ENCODE results near the gene RPLP2.

The RPLP2 gene

DNA sequence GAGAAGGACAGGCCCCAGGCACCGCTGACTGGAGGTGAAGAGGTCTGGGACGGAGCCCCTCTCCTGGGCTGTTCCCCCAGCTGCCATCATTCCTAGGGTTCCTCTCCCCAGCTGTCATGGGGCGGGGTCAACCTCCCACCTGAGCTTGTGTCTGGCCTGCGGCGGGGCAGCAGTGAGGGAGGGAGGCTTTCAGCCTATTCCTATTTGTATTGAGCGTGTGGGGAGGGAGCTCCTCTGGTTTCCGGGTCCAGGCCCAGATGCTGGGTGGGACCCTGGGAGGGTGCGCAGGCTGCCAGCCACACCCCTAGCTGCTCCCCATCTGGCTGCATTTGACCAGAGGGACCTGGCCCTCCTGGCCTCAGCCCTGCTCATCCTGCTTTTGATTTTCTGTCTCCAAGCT, 46.6 kb downstream of the RPLP2 start:
- H3K9me2 ChIP-seq (replicated peaks; ENCODE audit: control insufficient read depth, low read length): no peaks in the 10 kb centered on the region
- no peaks in the 10 kb centered on the region for H4K20me1 ChIP-seq (ENCODE audit: control insufficient read depth, insufficient read depth, low read depth, low read length)
- no peak overlapping the region for H3K27ac ChIP-seq (ENCODE audit: low read depth, low read length)
- H3K4me1 ChIP-seq (ENCODE audit: control insufficient read depth, low read length): no peaks in the 10 kb centered on the region
- H3K27me3 ChIP-seq (ENCODE audit: control insufficient read depth, low read length): no peaks in the 10 kb centered on the region
- H3F3A ChIP-seq (ENCODE audit: control insufficient read depth, insufficient read depth): no peaks in the 10 kb centered on the region
- TF ChIP-seq EZH2phosphoT487 (IDR thresholded peaks at IDR 0.05; ENCODE audit: borderline replicate concordance, low read length): no peak
- TF ChIP-seq, protein P1, sequence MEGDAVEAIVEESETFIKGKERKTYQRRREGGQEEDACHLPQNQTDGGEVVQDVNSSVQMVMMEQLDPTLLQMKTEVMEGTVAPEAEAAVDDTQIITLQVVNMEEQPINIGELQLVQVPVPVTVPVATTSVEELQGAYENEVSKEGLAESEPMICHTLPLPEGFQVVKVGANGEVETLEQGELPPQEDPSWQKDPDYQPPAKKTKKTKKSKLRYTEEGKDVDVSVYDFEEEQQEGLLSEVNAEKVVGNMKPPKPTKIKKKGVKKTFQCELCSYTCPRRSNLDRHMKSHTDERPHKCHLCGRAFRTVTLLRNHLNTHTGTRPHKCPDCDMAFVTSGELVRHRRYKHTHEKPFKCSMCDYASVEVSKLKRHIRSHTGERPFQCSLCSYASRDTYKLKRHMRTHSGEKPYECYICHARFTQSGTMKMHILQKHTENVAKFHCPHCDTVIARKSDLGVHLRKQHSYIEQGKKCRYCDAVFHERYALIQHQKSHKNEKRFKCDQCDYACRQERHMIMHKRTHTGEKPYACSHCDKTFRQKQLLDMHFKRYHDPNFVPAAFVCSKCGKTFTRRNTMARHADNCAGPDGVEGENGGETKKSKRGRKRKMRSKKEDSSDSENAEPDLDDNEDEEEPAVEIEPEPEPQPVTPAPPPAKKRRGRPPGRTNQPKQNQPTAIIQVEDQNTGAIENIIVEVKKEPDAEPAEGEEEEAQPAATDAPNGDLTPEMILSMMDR (IDR thresholded peaks at IDR 0.05; ENCODE audit: low read depth, low read length, poor library complexity, severe bottlenecking): no peak
- no peak overlapping the region for H3K4me3 ChIP-seq (ENCODE audit: low read length)
- no peaks in the 10 kb centered on the region for H3K9me3 ChIP-seq (ENCODE audit: control insufficient read depth, insufficient read depth, low read length)
- H3K4me2 ChIP-seq (ENCODE audit: low read length): no peak overlapping the region
- no peaks in the 10 kb centered on the region for H3K36me3 ChIP-seq (ENCODE audit: control insufficient read depth, low read length)
- H3K79me2 ChIP-seq (ENCODE audit: control insufficient read depth, low read length): no peaks in the 10 kb centered on the region

DNA sequence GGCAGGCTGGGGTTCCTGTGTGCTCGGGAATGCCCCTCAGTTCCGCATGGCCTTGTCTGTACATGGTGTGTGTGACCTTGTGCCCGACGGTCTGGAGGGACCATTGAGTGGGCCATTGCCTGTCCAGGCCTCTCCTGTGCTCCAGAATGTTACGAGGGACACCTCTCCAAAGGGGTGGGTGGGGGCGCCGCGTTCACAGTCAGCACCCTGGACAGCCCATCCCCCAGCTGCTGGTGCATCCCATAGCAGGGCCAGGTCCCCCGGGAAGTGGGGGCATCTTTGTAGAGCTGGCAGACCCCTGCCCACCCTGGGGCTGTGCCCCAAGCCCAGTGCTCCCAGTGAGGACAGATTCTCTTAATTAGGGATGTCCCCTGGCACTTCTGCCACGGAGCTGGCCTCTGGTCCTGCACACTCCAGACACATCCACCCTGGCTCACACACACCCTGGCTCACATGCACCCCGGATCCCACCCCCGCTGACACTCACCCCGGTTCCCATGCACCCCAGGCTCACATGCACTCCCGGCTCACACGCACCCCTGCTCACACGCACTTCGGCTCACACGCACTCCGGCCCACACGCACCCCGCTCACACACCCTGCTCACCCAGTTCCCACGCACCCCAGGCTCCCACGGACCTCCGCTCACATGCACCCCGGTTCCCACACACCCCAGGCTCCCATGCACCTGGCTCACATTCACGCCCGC, 48.4 kb downstream of the RPLP2 start:
- Histone ChIP-seq H3K9me3 (ENCODE audit: control insufficient read depth, insufficient read depth, low read length) (no peaks in the 10 kb centered on the region), H3F3A (ENCODE audit: control insufficient read depth, insufficient read depth) (no peaks in the 10 kb centered on the region), H3K4me3 (ENCODE audit: low read length) (no peak overlapping the region), H3K4me2 (ENCODE audit: low read length) (no peak overlapping the region), H3K27ac (ENCODE audit: low read depth, low read length) (no peak overlapping the region), H3K4me1 (ENCODE audit: control insufficient read depth, low read length) (no peaks in the 10 kb centered on the region), H3K27me3 (ENCODE audit: control insufficient read depth, low read length) (no peaks in the 10 kb centered on the region), H3K9me2 (replicated peaks; ENCODE audit: control insufficient read depth, low read length) (no peaks in the 10 kb centered on the region), H4K20me1 (ENCODE audit: control insufficient read depth, insufficient read depth, low read depth, low read length) (no peaks in the 10 kb centered on the region), H3K79me2 (ENCODE audit: control insufficient read depth, low read length) (no peaks in the 10 kb centered on the region), H3K36me3 (ENCODE audit: control insufficient read depth, low read length) (no peaks in the 10 kb centered on the region)
- TF ChIP-seq EZH2phosphoT487 (IDR thresholded peaks at IDR 0.05; ENCODE audit: borderline replicate concordance, low read length): no peak
- TF ChIP-seq, protein P1 (IDR thresholded peaks at IDR 0.05; ENCODE audit: low read depth, low read length, poor library complexity, severe bottlenecking): no peak

DNA sequence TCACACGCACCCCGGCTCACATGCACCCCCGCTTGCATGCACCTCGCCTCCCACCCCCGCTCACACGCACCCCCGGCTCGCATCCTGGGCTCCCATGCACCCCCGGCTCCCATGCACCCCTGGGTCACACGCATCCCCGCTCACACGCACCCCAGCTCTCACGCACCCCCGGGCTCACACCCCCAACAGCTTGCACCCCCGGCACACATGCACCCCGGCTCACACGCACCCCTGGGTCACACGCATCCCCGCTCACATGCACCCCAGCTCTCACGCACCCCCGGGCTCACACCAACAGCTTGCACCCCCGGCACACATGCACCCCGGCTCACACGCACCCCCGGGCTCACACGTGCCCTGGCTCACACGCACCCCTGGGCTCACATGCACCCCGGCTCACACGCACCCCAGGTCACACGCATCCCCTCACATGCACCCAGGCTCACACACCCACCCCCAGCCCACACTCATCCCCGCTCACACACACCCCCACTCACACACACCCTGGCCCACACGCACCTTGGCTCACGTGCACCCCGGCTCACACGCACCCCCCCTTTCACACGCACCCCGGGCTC, 49.1 kb downstream of the RPLP2 start:
- H3K27ac ChIP-seq (ENCODE audit: low read depth, low read length): no peak overlapping the region
- H3K4me2 ChIP-seq (ENCODE audit: low read length): no peak overlapping the region
- TF ChIP-seq EZH2phosphoT487 (IDR thresholded peaks at IDR 0.05; ENCODE audit: borderline replicate concordance, low read length): no peak
- TF ChIP-seq, protein P1 (IDR thresholded peaks at IDR 0.05; ENCODE audit: low read depth, low read length, poor library complexity, severe bottlenecking): no peak
- H3K9me2 ChIP-seq (replicated peaks; ENCODE audit: control insufficient read depth, low read length): no peaks in the 10 kb centered on the region
- H3K4me3 ChIP-seq (ENCODE audit: low read length): no peak overlapping the region
- H4K20me1 ChIP-seq (ENCODE audit: control insufficient read depth, insufficient read depth, low read depth, low read length): no peaks in the 10 kb centered on the region
- H3F3A ChIP-seq (ENCODE audit: control insufficient read depth, insufficient read depth): no peaks in the 10 kb centered on the region
- no peaks in the 10 kb centered on the region for H3K9me3 ChIP-seq (ENCODE audit: control insufficient read depth, insufficient read depth, low read length)
- H3K4me1 ChIP-seq (ENCODE audit: control insufficient read depth, low read length): no peaks in the 10 kb centered on the region
- no peaks in the 10 kb centered on the region for H3K36me3 ChIP-seq (ENCODE audit: control insufficient read depth, low read length)
- H3K79me2 ChIP-seq (ENCODE audit: control insufficient read depth, low read length): no peaks in the 10 kb centered on the region
- H3K27me3 ChIP-seq (ENCODE audit: control insufficient read depth, low read length): no peaks in the 10 kb centered on the region

All from DOHH2 (cell line).